Tibial nerve (tissue), 4 donors: ENCODE measurements around the gene RHOXF2. TPM values are rescaled to one million over a fixed set of nuclear protein-coding genes. Genes with fewer than 3 reads are reported as not detected.

Source experiments
- DNase-seq, 2 donors: peaks; one replicate each; pipeline ENCODE4 v3.0.0-alpha.2; 2019; ENCODE audit warnings: low spot score in 2 of 2
- H3K27ac ChIP-seq, 4 donors: fragments of 200-600 bp; sonication (generic) in 3 of 4; one replicate each; pipeline ENCODE4 v1.5.1; 2017 to 2019; ENCODE audit warnings: mild to moderate bottlenecking in 1 of 4
- H3K27me3 ChIP-seq, 2 donors: fragments of 200-600 bp; sonication (generic) in 1 of 2; one replicate each; pipeline versions ENCODE4 v1.5.1 to v1.6.0; 2017 to 2019
- H3K36me3 ChIP-seq, 3 donors: fragments of 200-600 bp; sonication (generic); one replicate each; pipeline ENCODE4 v1.5.1; 2018 to 2019
- H3K4me1 ChIP-seq, 4 donors: fragments of 200-600 bp; sonication (generic) in 3 of 4; one replicate each; pipeline ENCODE4 v1.5.1; 2017 to 2019
- H3K4me3 ChIP-seq, 4 donors: fragments of 200-600 bp; sonication (generic) in 3 of 4; one replicate each; pipeline ENCODE4 v1.5.1; 2017 to 2019; ENCODE audit warnings: mild to moderate bottlenecking in 1 of 4, moderate library complexity in 1 of 4
- H3K9me3 ChIP-seq, 4 donors: fragments of 200-600 bp; sonication (generic) in 3 of 4; one replicate each; pipeline ENCODE4 v1.5.1; 2017 to 2019
- CTCF ChIP-seq, 5 experiments: fragments of 200-600 bp in 3 of 5; fragments of 450-650 bp in 2 of 5; sonication (generic) in 3 of 5; IDR thresholded peaks; one replicate each; pipeline ENCODE4 v1.5.1; 2016 to 2019; ENCODE audit warnings: antibody characterized with exemption in 5 of 5, mild to moderate bottlenecking in 3 of 5, moderate library complexity in 2 of 5
- EP300 ChIP-seq, 2 donors: sonication (generic); formaldehyde crosslinking; IDR thresholded peaks; one replicate each; pipeline ENCODE4 v1.6.1; 2017; ENCODE audit warnings: antibody characterized with exemption in 2 of 2, mild to moderate bottlenecking in 1 of 2
- POLR2A ChIP-seq, 2 donors: fragments of 450-650 bp; IDR thresholded peaks; one replicate each; pipeline ENCODE4 v1.6.1; 2017; ENCODE audit warnings: antibody characterized with exemption in 2 of 2, mild to moderate bottlenecking in 2 of 2, moderate library complexity in 2 of 2
- WGBS, 2 donors: methylation state at CpG; one replicate each; pipeline ENCODE4 v1.1.5; 2018; 5-methylcytosine and 5-hydroxymethylcytosine counted together
- total RNA-seq, 4 donors: library from RNA; depleted of rRNA; stranded (reverse); fragments of >200 nt; gene quantifications; one replicate each; pipeline ENCODE4 v1.1.0, GENCODE V29; 2016

The RHOXF2 gene
- total RNA-seq, 4 donors from 2014 or later, result not detected

- no peak overlapping the region for H3K27ac ChIP-seq
- WGBS, 2 donors, result 63 to 88% methylated on average over 6 of the region's 6 CpGs
- no peaks in the 10 kb centered on the region for H3K9me3 ChIP-seq
- no peak overlapping the region for H3K4me3 ChIP-seq
- H3K4me1 ChIP-seq, result no peaks in the 10 kb centered on the region
- TF ChIP-seq POLR2A (IDR thresholded peaks at IDR 0.05), result no peak
- no peak for TF ChIP-seq EP300 (IDR thresholded peaks at IDR 0.05)
- TF ChIP-seq CTCF (IDR thresholded peaks at IDR 0.05), result no peak
- no peaks in the 10 kb centered on the region for H3K27me3 ChIP-seq
- H3K36me3 ChIP-seq, result no peaks in the 10 kb centered on the region
- no peak for DNase-seq
Observed at GRCh38 chrX:120136128-120136527, 22.3 kb upstream of the RHOXF2 start.

GRCh38 chrX:120136840-120137239, 21.6 kb upstream of the RHOXF2 start:
- Histone ChIP-seq H3K9me3 (no peaks in the 10 kb centered on the region), H3K27me3 (no peaks in the 10 kb centered on the region), H3K4me3 (no peak overlapping the region), H3K4me1 (no peaks in the 10 kb centered on the region), H3K27ac (no peak overlapping the region), H3K36me3 (no peaks in the 10 kb centered on the region)
- 39 to 47% methylated on average over 3 of the region's 3 CpGs for WGBS, 2 donors
- no peak for DNase-seq
- no peak for TF ChIP-seq EP300 (IDR thresholded peaks at IDR 0.05)
- no peak for TF ChIP-seq POLR2A (IDR thresholded peaks at IDR 0.05)
- TF ChIP-seq CTCF (IDR thresholded peaks at IDR 0.05), result no peak

GRCh38 chrX:120137439-120137838, 21.0 kb upstream of the RHOXF2 start:
- no peak for DNase-seq
- 55 to 89% methylated on average over 3 of the region's 3 CpGs for WGBS, 2 donors
- Histone ChIP-seq H3K36me3 (no peaks in the 10 kb centered on the region), H3K4me1 (no peaks in the 10 kb centered on the region), H3K4me3 (no peak overlapping the region), H3K9me3 (no peaks in the 10 kb centered on the region), H3K27ac (no peak overlapping the region), H3K27me3 (no peaks in the 10 kb centered on the region)
- TF ChIP-seq EP300 (IDR thresholded peaks at IDR 0.05), result no peak
- TF ChIP-seq CTCF (IDR thresholded peaks at IDR 0.05), result no peak
- no peak for TF ChIP-seq POLR2A (IDR thresholded peaks at IDR 0.05)

GRCh38 chrX:120140293-120140981, 18.0 kb upstream of the RHOXF2 start:
- H3K4me3 ChIP-seq, result no peak overlapping the region
- no peaks in the 10 kb centered on the region for H3K36me3 ChIP-seq
- TF ChIP-seq EP300 (IDR thresholded peaks at IDR 0.05) (no peak), CTCF (IDR thresholded peaks at IDR 0.05) (no peak), POLR2A (IDR thresholded peaks at IDR 0.05) (no peak)
- H3K4me1 ChIP-seq, result peaks cover 0 to 5% (median 0%) of the 10 kb centered on the region in 4 donors
- no peak overlapping the region for H3K27ac ChIP-seq
- DNase-seq, result no peak
- H3K27me3 ChIP-seq, result peaks cover 0 to 8% of the 10 kb centered on the region in 2 donors
- no peaks in the 10 kb centered on the region for H3K9me3 ChIP-seq
- 78 to 89% methylated on average over 9 to 11 of the region's 11 CpGs for WGBS, 2 donors

GRCh38 chrX:120144178-120144844, 14.1 kb upstream of the RHOXF2 start:
- H3K4me3 ChIP-seq, result no peak overlapping the region
- no peak overlapping the region for H3K27ac ChIP-seq
- TF ChIP-seq CTCF (IDR thresholded peaks at IDR 0.05) (no peak), EP300 (IDR thresholded peaks at IDR 0.05) (no peak), POLR2A (IDR thresholded peaks at IDR 0.05) (no peak)
- no peaks in the 10 kb centered on the region for H3K9me3 ChIP-seq
- DNase-seq, result peak in 1 of 2 donors; percentile 4
- WGBS, 2 donors, result 16 to 37% methylated on average over 12 of the region's 12 CpGs
- H3K4me1 ChIP-seq, result peaks cover 0 to 5% (median 0%) of the 10 kb centered on the region in 4 donors
- peaks cover 0 to 8% of the 10 kb centered on the region in 2 donors for H3K27me3 ChIP-seq
- no peaks in the 10 kb centered on the region for H3K36me3 ChIP-seq
